HCT116 (cell line): ENCODE data around the gene PPID. TPM values are rescaled to one million over a fixed set of nuclear protein-coding genes. Genes with fewer than 3 reads are reported as not detected.
"Not testable (repeated sequence)": the region's sequence is repeated elsewhere in the genome, so short reads cannot be mapped to it uniquely, and the experiment has no call there.

Experiments used
- ATAC-seq: fragments of 200-7000 bp; cut with Tn5 transposase; 2 replicates; pipeline ENCODE4 v1.9.1; 2020; ENCODE audit warnings: mild to moderate bottlenecking, moderate library complexity
- BruUV-seq: library from RNA; stranded (reverse); fragments of 400-500 nt; replicated peaks from 2 replicates; lab custom pipeline; 2021; lab: Mats Ljungman, UMichigan
- CTCF ChIA-PET: fragments of 300-600 bp; sonication (Branson Sonifier 250); formaldehyde crosslinking; loops from one replicate; lab custom pipeline; 2021; ENCODE audit warnings: antibody characterized with exemption; lab: Charles Lee
- POLR2A ChIA-PET: fragments of 300-600, 350-600 bp; sonication (Branson Sonifier 250); formaldehyde crosslinking; loops from one replicate; lab custom pipeline; 2021; ENCODE audit warnings: antibody characterized with exemption; lab: Charles Lee
- RAD21 ChIA-PET, 2 experiments: fragments of 300-600 bp; sonication (Branson Sonifier 250); formaldehyde crosslinking; loops; one replicate each; lab custom pipeline; 2023; ENCODE audit warnings: low total read pairs in 2 of 2; ENCODE audit not compliant: uncharacterized antibody in 2 of 2, unreplicated experiment in 2 of 2, low non-redundant PET in 1 of 2; lab: Charles Lee
- DNase-seq: peaks from one replicate; pipeline ENCODE4 v3.0.0-alpha.2; 2010; ENCODE audit warnings: low read depth, low spot score
- H2AFZ ChIP-seq: fragments of 200-600 bp; shearing (Covaris generic), sonication (generic); 2 replicates; pipeline ENCODE4 v1.6.1; 2017; ENCODE audit warnings: low read depth, mixed run types, mixed read lengths, antibody characterized with exemption, low read length; ENCODE audit not compliant: poor library complexity, severe bottlenecking
- H3K27ac ChIP-seq: 2 replicates; pipeline ENCODE4 v1.5.1; 2012; ENCODE audit warnings: low read depth, low read length
- H3K27me3 ChIP-seq: fragments of 200-600 bp; sonication (generic); 2 replicates; pipeline ENCODE4 v1.6.1; 2016; ENCODE audit warnings: mixed run types, low read length, mixed read lengths; ENCODE audit not compliant: insufficient read depth
- H3K36me3 ChIP-seq, 2 experiments: fragments of 200-500 bp in 1 of 2; fragments of 200-600 bp in 1 of 2; sonication (Bioruptor generic) in 1 of 2; sonication (generic) in 1 of 2; 2 replicates each; pipeline versions ENCODE4 v1.5.1 to v1.6.1; 2014 to 2016; ENCODE audit warnings: low read length in 2 of 2, inconsistent platforms in 1 of 2, mixed read lengths in 1 of 2, mixed run types in 1 of 2; ENCODE audit not compliant: insufficient read depth in 2 of 2, control insufficient read depth in 1 of 2
- H3K4me1 ChIP-seq, 2 experiments: fragments of 200-600 bp in 1 of 2; sonication (generic) in 1 of 2; 2 replicates each; pipeline versions ENCODE4 v1.5.1 to v1.6.1; 2012 to 2017; ENCODE audit warnings: low read length in 2 of 2, inconsistent platforms in 1 of 2, mild to moderate bottlenecking in 1 of 2, mixed read lengths in 1 of 2, mixed run types in 1 of 2, moderate library complexity in 1 of 2; ENCODE audit not compliant: insufficient read depth in 2 of 2, control insufficient read depth in 1 of 2
- H3K4me2 ChIP-seq: fragments of 200-600 bp; sonication (generic); 2 replicates; pipeline ENCODE4 v1.6.1; 2017; ENCODE audit warnings: mixed run types, low read length, mixed read lengths
- H3K4me3 ChIP-seq, 2 experiments: fragments of 200-600 bp in 1 of 2; sonication (generic) in 1 of 2; replicated peaks in 1 of 2; 2 replicates each; pipeline ENCODE4 v1.5.1; 2011 to 2016; ENCODE audit warnings: low read length in 2 of 2, control low read depth in 1 of 2, low read depth in 1 of 2, mild to moderate bottlenecking in 1 of 2, mixed read lengths in 1 of 2, mixed run types in 1 of 2
- H3K79me2 ChIP-seq: fragments of 200-600 bp; sonication (generic); 2 replicates; pipeline ENCODE4 v1.6.1; 2017; ENCODE audit warnings: mild to moderate bottlenecking, mixed run types, low read length, moderate library complexity, mixed read lengths; ENCODE audit not compliant: insufficient read depth
- H3K9ac ChIP-seq: fragments of 200-600 bp; sonication (generic); 2 replicates; pipeline ENCODE4 v1.6.1; 2016; ENCODE audit warnings: low read length, mixed read lengths
- H3K9me2 ChIP-seq: fragments of 200-600 bp; sonication (generic), shearing (Covaris generic); 2 replicates; pipeline ENCODE4 v1.6.1; 2017; ENCODE audit warnings: mixed run types, mild to moderate bottlenecking, moderate library complexity; ENCODE audit not compliant: insufficient read depth
- H3K9me3 ChIP-seq, 2 experiments: fragments of 200-500 bp in 1 of 2; fragments of 200-600 bp in 1 of 2; sonication (Bioruptor generic) in 1 of 2; sonication (generic) in 1 of 2; 2 replicates each; pipeline ENCODE4 v1.6.1; 2014 to 2017; ENCODE audit warnings: low read length in 2 of 2, mixed read lengths in 2 of 2, inconsistent platforms in 1 of 2, low read depth in 1 of 2, mild to moderate bottlenecking in 1 of 2, mixed run types in 1 of 2, moderate library complexity in 1 of 2; ENCODE audit not compliant: control insufficient read depth in 1 of 2, insufficient read depth in 1 of 2
- H4K20me1 ChIP-seq: fragments of 200-600 bp; sonication (generic), shearing (Covaris generic); 2 replicates; pipeline ENCODE4 v1.6.1; 2017; ENCODE audit warnings: mixed run types, mild to moderate bottlenecking, moderate library complexity; ENCODE audit not compliant: insufficient read depth
- EGR1 ChIP-seq: IDR thresholded peaks from 2 replicates; pipeline ENCODE4 v1.6.1; 2012; ENCODE audit warnings: low read depth
- ELF1 ChIP-seq: IDR thresholded peaks from 2 replicates; pipeline ENCODE4 v1.6.1; 2012; ENCODE audit warnings: low read depth, borderline replicate concordance
- RAD21 ChIP-seq: IDR thresholded peaks from 2 replicates; pipeline ENCODE4 v1.6.1; 2012; ENCODE audit warnings: low read depth, mild to moderate bottlenecking
- SIN3A ChIP-seq: IDR thresholded peaks from 2 replicates; pipeline ENCODE4 v1.6.1; 2012; ENCODE audit warnings: low read depth
- SP1 ChIP-seq: IDR thresholded peaks from 2 replicates; pipeline ENCODE4 v1.6.1; 2012; ENCODE audit warnings: low read depth
- ZFX ChIP-seq: fragments of 450-650 bp; IDR thresholded peaks from 2 replicates; pipeline ENCODE4 v1.6.1; 2017
- intact Hi-C: fragments of 100-400 bp; cut with micrococcal nuclease; formaldehyde crosslinking; loops from 2 replicates; pipeline ENCODE4 v1.10.0; 2022
- total RNA-seq: library from RNA; stranded (reverse); gene quantifications from one replicate; pipeline ENCODE4 v1.2.1, GENCODE V29; 2021; ENCODE audit not compliant: unreplicated experiment
- TF ChIP-seq, protein P1 (sequence below): IDR thresholded peaks from 2 replicates; pipeline ENCODE4 v1.6.1; 2012; ENCODE audit warnings: low read depth

The PPID gene
- total RNA-seq, 1 experiment from 2014 or later, result 48.2 TPM

DNA sequence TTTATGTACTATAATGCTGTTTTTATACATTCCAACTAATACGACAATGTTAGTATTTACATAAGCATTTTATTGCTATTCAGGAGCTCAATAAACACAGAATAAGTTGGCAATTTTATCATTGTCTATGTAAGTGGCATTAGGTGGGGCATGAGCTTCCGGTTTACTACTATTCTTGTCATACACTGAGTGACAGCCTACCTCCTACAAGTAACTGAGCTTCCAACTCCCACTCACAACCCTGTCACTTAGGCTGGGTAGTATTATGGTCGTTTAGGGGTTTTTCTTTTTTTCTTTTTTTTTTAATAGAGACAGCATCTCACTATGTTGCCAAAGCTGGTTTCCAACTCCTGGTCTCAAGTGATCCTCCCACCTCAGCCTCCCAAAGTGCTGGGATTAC, 7.4 kb downstream of the PPID start:
- RAD21 ChIA-PET, result no interaction called here

DNA sequence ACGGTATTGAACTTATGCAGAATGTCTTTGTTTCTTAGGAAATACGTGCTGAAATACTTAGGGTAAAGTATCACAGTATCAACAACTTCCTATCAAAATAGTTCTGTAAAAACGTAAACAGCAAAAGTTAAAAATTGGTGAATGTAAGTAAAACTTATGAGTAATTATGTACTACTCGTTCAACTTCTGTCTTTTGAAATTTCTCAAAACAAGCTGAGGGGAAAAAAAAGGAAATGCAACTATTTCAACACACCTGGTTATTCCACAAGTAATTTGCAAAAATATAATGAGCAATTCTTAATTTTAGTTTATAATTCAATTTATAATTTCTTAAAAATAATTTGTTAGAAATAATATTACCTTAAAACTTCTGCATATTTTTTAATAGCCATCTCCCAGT, 8.3 kb downstream of the PPID start:
- Histone ChIP-seq H3K36me3 (peaks cover 65 to 76% of the 10 kb centered on the region in 2 experiments), H3K4me1 (no peaks in the 10 kb centered on the region), H3K27ac (no peak overlapping the region), H3K9ac (no peak overlapping the region), H3K79me2 (peaks cover 35% of the 10 kb centered on the region), H3K4me3 (no peak overlapping the region), H4K20me1 (no peaks in the 10 kb centered on the region), H3K4me2 (no peak overlapping the region), H3K9me2 (no peaks in the 10 kb centered on the region), H3K27me3 (no peaks in the 10 kb centered on the region), H2AFZ (no peak overlapping the region), H3K9me3 (no peaks in the 10 kb centered on the region)
- ATAC-seq (no peak), DNase-seq (no peak)
- intact Hi-C loops, result no loop called here
- no peak for TF ChIP-seq ELF1
- RAD21 ChIA-PET, result no interaction called here
- POLR2A ChIA-PET, result no interaction called here
- BruUV-seq, result no TSS peak
- CTCF ChIA-PET, result no interaction called here

More for the DNA sequence above, 7.4 kb downstream of the PPID start:
- no TSS peak for BruUV-seq
- no peak overlapping the region for H2AFZ ChIP-seq
- ATAC-seq (no peak), DNase-seq (no peak)
- H3K79me2 ChIP-seq, result peaks cover 41% of the 10 kb centered on the region
- H3K9ac ChIP-seq, result no peak overlapping the region
- TF ChIP-seq SIN3A (no peak), RAD21 (no peak), EGR1 (no peak), ZFX (no peak), SP1 (no peak)
- TF ChIP-seq, protein P1, sequence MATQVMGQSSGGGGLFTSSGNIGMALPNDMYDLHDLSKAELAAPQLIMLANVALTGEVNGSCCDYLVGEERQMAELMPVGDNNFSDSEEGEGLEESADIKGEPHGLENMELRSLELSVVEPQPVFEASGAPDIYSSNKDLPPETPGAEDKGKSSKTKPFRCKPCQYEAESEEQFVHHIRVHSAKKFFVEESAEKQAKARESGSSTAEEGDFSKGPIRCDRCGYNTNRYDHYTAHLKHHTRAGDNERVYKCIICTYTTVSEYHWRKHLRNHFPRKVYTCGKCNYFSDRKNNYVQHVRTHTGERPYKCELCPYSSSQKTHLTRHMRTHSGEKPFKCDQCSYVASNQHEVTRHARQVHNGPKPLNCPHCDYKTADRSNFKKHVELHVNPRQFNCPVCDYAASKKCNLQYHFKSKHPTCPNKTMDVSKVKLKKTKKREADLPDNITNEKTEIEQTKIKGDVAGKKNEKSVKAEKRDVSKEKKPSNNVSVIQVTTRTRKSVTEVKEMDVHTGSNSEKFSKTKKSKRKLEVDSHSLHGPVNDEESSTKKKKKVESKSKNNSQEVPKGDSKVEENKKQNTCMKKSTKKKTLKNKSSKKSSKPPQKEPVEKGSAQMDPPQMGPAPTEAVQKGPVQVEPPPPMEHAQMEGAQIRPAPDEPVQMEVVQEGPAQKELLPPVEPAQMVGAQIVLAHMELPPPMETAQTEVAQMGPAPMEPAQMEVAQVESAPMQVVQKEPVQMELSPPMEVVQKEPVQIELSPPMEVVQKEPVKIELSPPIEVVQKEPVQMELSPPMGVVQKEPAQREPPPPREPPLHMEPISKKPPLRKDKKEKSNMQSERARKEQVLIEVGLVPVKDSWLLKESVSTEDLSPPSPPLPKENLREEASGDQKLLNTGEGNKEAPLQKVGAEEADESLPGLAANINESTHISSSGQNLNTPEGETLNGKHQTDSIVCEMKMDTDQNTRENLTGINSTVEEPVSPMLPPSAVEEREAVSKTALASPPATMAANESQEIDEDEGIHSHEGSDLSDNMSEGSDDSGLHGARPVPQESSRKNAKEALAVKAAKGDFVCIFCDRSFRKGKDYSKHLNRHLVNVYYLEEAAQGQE, result no peak
- H3K4me1 ChIP-seq, result no peaks in the 10 kb centered on the region
- no peaks in the 10 kb centered on the region for H3K9me3 ChIP-seq
- ChIA-PET CTCF (no interaction called here), POLR2A (no interaction called here)
- peaks cover 63 to 68% of the 10 kb centered on the region in 2 experiments; a peak in 3 of 4 replicates for H3K36me3 ChIP-seq
- H3K27ac ChIP-seq, result no peak overlapping the region
- no peak overlapping the region for H3K4me2 ChIP-seq
- no peaks in the 10 kb centered on the region for H3K9me2 ChIP-seq
- no peaks in the 10 kb centered on the region for H4K20me1 ChIP-seq
- H3K27me3 ChIP-seq, result no peaks in the 10 kb centered on the region
- intact Hi-C loops, result no loop called here
- H3K4me3 ChIP-seq, result no peak overlapping the region

DNA sequence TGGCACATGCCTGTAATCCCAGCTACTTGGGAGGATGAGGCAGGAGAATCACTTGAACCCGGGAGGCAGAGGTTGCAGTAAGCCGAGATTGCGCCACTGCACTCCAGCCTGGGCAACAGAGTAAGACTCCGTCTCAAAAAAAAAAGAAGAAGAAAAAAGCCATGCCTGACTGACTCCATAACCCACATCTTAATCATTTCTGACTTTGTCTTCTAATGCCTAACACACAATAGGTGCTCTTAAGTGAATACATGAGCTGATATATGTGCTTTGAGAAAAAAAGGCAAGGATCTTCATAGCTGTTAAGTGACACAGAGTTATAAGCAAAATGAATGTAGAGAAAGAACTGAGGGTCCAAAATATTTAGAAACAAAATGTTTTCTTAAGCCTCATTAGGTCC, 10.6 kb downstream of the PPID start:
- H3K4me1 ChIP-seq, H3K27ac ChIP-seq, POLR2A ChIA-PET, H2AFZ ChIP-seq, H3K9me3 ChIP-seq, H3K27me3 ChIP-seq, H4K20me1 ChIP-seq, H3K4me2 ChIP-seq, CTCF ChIA-PET, H3K4me3 ChIP-seq, intact Hi-C loops, H3K9ac ChIP-seq, RAD21 ChIA-PET, H3K9me2 ChIP-seq, ATAC-seq, DNase-seq, BruUV-seq: not testable (repeated sequence)
- H3K36me3 ChIP-seq, result peaks cover 61 to 70% of the 10 kb centered on the region in 2 experiments
- H3K79me2 ChIP-seq, result peaks cover 15% of the 10 kb centered on the region; the same call in 1 of the 2 replicates
